Stimulated activated CD8-positive, alpha-beta memory T cell treated with anti-CD3 and anti-CD28 coated beads, Interleukin-4, amount 100 ng/mL, for 4 hours (primary cell): ENCODE results near the gene GSTM1.
"Not testable (repeated sequence)": the region's sequence is repeated elsewhere in the genome, so short reads cannot be mapped to it uniquely, and the experiment has no call there.

ENCODE experiments used
- DNase-seq, 2 donors: peaks; one replicate each; pipeline ENCODE4 v3.0.0-alpha.2; 2020; ENCODE audit warnings: low read depth in 2 of 2, low spot score in 1 of 2

The GSTM1 gene

GRCh38 chr1:109659997-109660690, 27.5 kb upstream of the GSTM1 start:
- DNase-seq, result no peak

- DNase-seq, result not testable (repeated sequence)
Observed at GRCh38 chr1:109660691-109661026, 27.0 kb upstream of the GSTM1 start.

DNA sequence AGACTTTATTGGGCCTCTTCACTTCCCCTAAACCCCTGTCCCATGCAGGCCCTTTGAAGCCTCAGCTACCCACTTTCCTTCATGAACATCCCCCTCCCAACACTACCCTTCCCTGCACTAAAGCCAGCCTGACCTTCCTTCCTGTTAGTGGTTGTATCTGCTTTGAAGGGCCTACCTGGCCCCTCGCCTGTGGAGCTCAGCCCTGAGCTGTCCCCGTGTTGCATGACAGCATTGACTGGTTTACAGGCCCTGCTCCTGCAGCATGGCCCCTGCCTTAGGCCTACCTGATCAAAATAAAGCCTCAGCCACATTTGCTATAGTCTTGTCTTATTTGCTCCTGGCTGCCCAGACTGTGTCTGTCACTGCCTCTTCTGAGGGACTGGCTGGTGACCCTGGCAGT, 26.2 kb upstream of the GSTM1 start:
- no peak for DNase-seq

DNA sequence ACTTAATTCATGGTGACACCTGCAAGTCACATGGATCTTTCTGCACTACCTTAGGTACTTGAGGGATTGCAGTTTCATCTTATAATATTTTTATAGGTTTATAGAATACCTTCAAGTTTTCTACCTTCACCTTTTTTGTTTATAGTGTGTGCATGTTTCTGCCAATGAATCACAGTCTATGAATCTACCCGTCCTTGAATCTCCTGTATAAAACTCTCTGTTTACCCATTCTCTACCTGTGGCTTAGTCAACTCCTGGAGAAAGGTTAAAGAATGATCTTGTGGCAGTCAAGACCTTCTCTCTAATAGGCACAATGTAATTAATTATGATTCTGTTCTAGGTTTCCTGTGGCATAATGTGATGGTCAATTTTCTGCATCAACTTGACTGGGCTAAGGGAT, 22.9 kb upstream of the GSTM1 start:
- no peak for DNase-seq

GRCh38 chr1:109667452-109668122, 20.0 kb upstream of the GSTM1 start, which contains the start of gene GSTM2:
Gene GSTM2 (plus strand): TSS chr1:109668057. CDS start chr1:109668116, 59 bp downstream.
- peak; percentile 29 to 51 for DNase-seq

DNA sequence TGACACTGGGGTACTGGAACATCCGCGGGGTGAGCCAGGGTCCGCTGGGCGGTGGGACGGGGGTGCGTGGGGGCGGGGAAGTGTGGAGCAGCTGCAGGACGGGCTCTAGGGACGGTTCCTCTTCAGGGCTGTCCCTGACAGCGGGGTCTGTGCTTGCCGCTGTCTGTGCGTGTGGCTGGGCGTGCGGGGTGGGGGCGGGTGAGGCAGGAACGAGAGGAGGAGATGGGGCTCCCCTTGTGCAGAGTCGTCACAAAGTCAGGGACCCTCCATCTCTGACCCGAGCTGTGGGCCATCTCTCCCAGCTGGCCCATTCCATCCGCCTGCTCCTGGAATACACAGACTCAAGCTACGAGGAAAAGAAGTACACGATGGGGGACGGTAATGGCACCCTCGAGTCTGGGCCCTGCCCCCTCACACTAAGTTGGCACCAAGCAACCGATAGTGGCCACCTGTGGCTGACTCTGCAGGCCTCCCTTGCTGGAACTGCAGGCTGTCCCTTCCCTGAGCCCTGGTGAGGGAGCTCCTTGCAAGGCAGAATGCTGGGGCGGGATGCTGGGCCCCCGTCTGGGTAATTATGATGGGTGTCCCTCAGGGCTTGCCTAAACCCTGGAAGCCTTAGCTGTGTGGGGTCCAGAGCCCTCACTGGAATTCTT, 19.4 kb upstream of the GSTM1 start:
- DNase-seq, result no peak

DNA sequence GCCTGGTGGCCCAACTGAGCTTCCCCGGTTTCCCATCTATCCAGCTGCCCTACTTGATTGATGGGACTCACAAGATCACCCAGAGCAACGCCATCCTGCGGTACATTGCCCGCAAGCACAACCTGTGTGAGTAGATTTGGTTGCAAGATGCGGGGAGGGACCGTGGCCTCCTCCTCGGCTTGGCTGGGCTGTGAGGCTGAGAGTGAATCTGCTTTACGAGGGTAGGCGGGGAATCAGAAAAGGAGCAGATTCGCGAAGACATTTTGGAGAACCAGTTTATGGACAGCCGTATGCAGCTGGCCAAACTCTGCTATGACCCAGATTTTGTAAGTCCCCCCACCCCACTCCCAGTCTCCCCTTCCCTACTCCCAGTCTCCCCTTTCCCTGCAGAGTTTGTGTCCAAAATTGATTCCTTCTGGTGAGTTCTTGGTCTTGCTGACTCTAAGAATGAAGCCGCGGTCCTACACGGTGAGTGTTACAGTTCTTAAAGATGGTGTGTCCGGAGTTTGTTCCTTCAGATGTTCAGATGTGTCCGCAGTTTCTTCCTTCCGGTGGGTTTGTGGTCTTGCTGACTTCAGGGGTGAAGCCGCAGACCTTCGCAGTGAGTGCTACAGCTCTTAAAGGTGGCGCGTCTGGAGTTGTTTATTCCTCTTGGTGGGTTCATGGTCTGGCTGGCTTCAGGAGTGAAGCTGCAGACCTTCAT, 18.2 kb upstream of the GSTM1 start:
- DNase-seq, result no peak

DNA sequence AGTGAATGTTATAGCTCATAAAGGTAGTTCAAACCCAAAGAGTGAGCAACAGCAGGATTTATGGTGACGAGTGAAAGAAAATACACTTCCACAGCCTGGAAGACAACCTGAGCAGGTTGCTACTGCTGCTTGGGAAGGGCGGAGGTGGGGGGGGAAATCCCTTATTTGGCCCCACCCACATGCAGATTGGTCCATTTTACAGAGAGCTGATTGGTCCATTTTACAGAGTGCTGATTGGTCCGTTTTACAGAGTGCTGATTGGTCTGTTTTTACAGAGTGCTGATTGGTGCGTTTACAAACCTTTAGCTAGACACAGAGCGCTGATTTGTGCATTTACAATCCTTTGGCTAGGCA, 17.7 kb upstream of the GSTM1 start:
- DNase-seq, result not testable (repeated sequence)

DNA sequence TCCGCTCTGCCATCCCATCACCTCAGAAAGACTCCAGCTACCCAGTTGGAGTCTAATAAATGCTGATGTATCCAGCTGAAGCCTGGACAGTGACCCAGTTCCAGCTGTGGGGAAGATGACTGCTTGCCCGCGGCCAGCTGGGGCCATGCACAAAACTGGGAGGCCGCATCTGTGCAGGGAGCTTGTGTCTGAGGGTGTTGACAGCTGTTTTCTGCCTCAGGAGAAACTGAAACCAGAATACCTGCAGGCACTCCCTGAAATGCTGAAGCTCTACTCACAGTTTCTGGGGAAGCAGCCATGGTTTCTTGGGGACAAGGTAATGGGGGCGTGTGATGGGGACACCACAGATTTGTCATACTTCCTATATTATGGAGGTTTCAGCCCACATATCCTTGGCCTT, 16.6 kb upstream of the GSTM1 start:
- DNase-seq, result no peak

GRCh38 chr1:109673861-109674260, 13.8 kb upstream of the GSTM1 start:
- not testable (repeated sequence) for DNase-seq

DNA sequence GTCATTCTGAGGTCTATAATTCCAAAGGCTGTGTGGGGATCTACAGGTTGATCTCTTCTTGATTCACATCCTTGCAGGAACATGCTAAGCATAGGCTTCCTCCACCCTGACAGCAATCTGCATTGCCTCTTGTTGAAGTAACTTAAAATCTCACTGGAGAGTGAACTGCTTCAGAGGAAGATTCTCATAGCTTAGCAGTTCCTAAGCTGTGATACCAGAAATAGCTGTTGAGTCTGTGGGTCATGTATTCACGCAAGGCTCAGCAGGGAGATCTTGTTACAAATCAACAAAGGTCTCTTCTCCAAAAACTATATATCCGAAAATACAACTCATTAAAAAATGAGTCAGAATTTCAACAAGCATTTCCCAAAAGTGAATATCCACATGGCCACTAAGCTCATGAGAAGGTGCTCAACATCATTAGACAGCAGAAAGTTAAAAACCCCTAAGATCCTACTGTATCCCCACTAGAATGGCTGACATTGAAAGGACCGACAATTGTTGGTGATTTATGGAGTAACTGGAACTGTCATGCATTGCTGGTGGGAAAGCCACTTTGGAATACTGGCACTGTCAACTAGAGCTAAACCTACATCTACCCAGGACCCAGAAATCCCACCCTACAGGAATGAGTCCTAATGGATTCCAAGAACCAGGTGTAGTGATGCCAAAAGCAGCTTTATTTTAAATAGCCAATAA, 10.8 kb upstream of the GSTM1 start:
- not testable (repeated sequence) for DNase-seq

GRCh38 chr1:109677459-109677858, 10.2 kb upstream of the GSTM1 start:
- no peak for DNase-seq

- DNase-seq, result not testable (repeated sequence)
Observed at GRCh38 chr1:109678637-109679036, 9.0 kb upstream of the GSTM1 start.

DNA sequence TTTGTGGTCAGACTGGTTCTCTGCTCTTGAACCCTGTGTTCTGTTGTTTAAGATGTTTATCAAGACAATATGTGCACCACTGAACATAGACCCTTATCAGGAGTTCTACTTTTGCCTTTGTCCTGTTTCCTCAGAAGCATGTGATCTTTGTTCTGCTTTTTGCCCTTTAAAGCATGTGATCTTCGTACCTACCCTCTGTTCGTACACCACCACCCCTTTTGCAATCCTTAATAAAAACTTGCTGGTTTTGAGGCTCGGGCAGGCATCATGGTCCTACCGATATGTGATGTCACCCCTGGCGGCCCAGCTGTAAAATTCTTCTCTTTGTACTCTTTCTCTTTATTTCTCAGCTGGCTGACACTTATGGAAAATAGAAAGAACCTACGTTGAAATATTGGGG, 2.8 kb upstream of the GSTM1 start:
- not testable (repeated sequence) for DNase-seq

- DNase-seq, result not testable (repeated sequence)
Observed at GRCh38 chr1:109685399-109685798, 2.2 kb upstream of the GSTM1 start.

DNA sequence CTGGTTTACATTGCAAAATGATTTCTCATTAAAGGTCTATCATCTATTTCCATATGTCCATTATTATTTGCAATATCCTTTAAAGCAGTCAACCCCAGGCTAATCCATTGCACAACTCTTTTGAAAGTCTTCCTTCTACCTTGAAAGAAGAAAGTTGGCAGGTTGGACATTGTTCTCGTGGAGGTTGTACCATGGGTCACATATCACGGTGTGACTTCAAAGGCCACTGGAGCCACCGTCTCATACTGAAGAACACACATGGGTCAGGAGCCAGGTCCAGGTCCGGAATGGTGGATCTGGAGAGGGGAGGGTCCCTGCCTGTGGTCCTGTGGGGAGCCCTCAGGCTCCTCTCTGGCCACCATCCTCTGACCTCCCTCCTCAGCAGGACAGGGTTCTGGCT, 1.7 kb upstream of the GSTM1 start:
- not testable (repeated sequence) for DNase-seq

GRCh38 chr1:109687109-109687508, 508 bp upstream of the GSTM1 start:
- DNase-seq, result not testable (repeated sequence)

DNA sequence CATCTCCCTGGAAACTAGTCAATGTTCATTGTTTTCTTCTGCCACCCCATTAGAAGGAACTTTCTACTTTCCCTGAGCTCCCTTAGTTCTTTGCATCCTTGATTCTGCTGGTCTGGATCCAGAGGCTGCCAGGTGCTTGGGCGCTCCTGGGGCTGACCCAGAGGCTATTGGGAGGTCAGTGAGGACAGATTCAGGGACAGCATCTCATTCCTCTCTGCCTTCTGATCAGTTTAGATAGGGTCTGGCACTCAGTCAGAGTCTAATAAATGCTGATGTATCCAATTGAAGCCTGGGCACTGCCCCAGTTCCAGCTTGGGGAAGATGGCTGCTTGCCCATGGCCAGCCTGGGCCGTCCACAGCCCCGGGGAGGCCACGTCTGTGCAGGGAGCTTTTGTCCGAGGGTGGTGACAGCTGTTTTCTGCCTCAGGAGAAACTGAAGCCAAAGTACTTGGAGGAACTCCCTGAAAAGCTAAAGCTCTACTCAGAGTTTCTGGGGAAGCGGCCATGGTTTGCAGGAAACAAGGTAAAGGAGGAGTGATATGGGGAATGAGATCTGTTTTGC, 2.3 kb downstream of the GSTM1 start:
- DNase-seq, result no peak

GRCh38 chr1:109691759-109692158, 4.1 kb downstream of the GSTM1 start:
- DNase-seq, result no peak

- DNase-seq, result not testable (repeated sequence)
Observed at GRCh38 chr1:109694400-109694799, 6.8 kb downstream of the GSTM1 start.

GRCh38 chr1:109695138-109695537, 7.5 kb downstream of the GSTM1 start:
- not testable (repeated sequence) for DNase-seq
